Measurements from ENCODE around the gene KIRREL2. TPM values are rescaled to one million over a fixed set of nuclear protein-coding genes. Genes with fewer than 3 reads are reported as not detected.

KIRREL2 gene
- total RNA-seq, 4 donors from 2014 or later = not detected

GRCh38 chr19:35813043-35813890 lies 43.4 kb upstream of the KIRREL2 start:
- no peak overlapping the region for H3K27ac ChIP-seq
- H3K4me1 ChIP-seq = no peaks in the 10 kb centered on the region
- H3K4me3 ChIP-seq = no peak overlapping the region
- 90% methylated on average over 11 of the region's 11 CpGs for WGBS
- H3K36me3 ChIP-seq = no peaks in the 10 kb centered on the region
- peaks cover 31% of the 10 kb centered on the region for H3K27me3 ChIP-seq
- H3K9me3 ChIP-seq = no peaks in the 10 kb centered on the region
- TF ChIP-seq CTCF (IDR thresholded peaks at IDR 0.05) = no peak
- TF ChIP-seq EP300 (IDR thresholded peaks at IDR 0.05) = no peak
- no peak for TF ChIP-seq POLR2A (IDR thresholded peaks at IDR 0.05)
- TF ChIP-seq POLR2AphosphoS5 (IDR thresholded peaks at IDR 0.05) = no peak
- DNase-seq (ENCODE audit: low spot score in 2 of 2) = no peak

DNA sequence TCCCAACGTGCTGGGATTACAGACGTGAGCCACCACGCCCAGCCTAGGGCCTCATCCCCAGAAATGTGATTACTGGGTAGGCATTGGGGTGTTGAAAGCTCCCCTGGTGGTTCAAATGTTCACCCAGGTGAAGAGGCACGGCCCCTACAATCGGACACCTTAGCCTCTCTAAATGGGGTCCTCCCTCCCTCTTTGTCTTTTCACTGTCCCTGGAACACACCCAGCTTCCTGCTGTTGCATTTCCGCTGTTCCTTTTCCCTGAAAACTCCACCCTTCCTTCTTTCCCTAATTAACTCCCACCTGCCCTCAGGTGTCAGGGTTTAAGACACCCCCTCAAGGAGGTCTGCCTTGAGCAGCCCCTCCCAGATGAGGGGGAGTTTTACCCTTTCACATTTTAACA lies 40.4 kb upstream of the KIRREL2 start:
- TF ChIP-seq POLR2A (IDR thresholded peaks at IDR 0.05) = no peak
- TF ChIP-seq POLR2AphosphoS5 (IDR thresholded peaks at IDR 0.05) = no peak
- TF ChIP-seq CTCF (IDR thresholded peaks at IDR 0.05) = no peak
- no peak for TF ChIP-seq EP300 (IDR thresholded peaks at IDR 0.05)
- 15% methylated on average over 3 of the region's 6 CpGs for WGBS
- peaks cover 31% of the 10 kb centered on the region for H3K27me3 ChIP-seq
- H3K27ac ChIP-seq = no peak overlapping the region
- no peaks in the 10 kb centered on the region for H3K9me3 ChIP-seq
- no peaks in the 10 kb centered on the region for H3K36me3 ChIP-seq
- DNase-seq (ENCODE audit: low spot score in 2 of 2) = no peak
- H3K4me3 ChIP-seq = no peak overlapping the region
- no peaks in the 10 kb centered on the region for H3K4me1 ChIP-seq

- WGBS = 81% methylated on average over 9 of the region's 9 CpGs
- no peak for DNase-seq (ENCODE audit: low spot score in 2 of 2)
- Histone ChIP-seq H3K4me1 (no peaks in the 10 kb centered on the region), H3K27me3 (peaks cover 32% of the 10 kb centered on the region), H3K27ac (no peak overlapping the region), H3K4me3 (no peak overlapping the region), H3K36me3 (no peaks in the 10 kb centered on the region), H3K9me3 (no peaks in the 10 kb centered on the region)
- TF ChIP-seq CTCF (IDR thresholded peaks at IDR 0.05) (no peak), POLR2A (IDR thresholded peaks at IDR 0.05) (no peak), POLR2AphosphoS5 (IDR thresholded peaks at IDR 0.05) (no peak), EP300 (IDR thresholded peaks at IDR 0.05) (no peak)
Observed at GRCh38 chr19:35816846-35817245, 39.9 kb upstream of the KIRREL2 start.

- DNase-seq (ENCODE audit: low spot score in 2 of 2) = no peak
- H3K9me3 ChIP-seq = no peaks in the 10 kb centered on the region
- H3K36me3 ChIP-seq = no peaks in the 10 kb centered on the region
- no peak for TF ChIP-seq POLR2A (IDR thresholded peaks at IDR 0.05)
- TF ChIP-seq POLR2AphosphoS5 (IDR thresholded peaks at IDR 0.05) = no peak
- TF ChIP-seq EP300 (IDR thresholded peaks at IDR 0.05) = no peak
- no peak for TF ChIP-seq CTCF (IDR thresholded peaks at IDR 0.05)
- peaks cover 34% of the 10 kb centered on the region for H3K27me3 ChIP-seq
- H3K27ac ChIP-seq = no peak overlapping the region
- no peak overlapping the region for H3K4me3 ChIP-seq
- WGBS = 49% methylated on average over 3 of the region's 3 CpGs
- H3K4me1 ChIP-seq = no peaks in the 10 kb centered on the region
Observed at GRCh38 chr19:35818445-35818844, 38.3 kb upstream of the KIRREL2 start.

DNA sequence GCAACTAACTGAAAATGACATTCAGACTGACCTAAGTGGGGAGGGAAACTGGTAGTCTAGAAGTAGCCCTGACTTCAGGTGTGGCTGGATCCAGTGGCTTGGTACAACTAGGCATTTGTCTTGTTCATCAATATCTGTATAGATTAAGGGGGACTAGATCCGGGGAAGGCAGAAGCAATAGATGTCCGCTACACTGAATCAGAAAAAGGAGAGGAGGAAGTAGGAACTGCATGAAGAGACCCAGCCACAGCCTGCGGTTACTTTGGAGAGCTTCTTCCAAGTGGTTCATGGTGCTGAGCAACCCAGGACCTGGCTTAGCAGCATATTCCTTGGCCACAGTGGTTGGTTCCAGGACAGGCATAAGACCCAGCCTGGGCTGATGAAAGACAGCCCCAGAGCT lies 34.1 kb upstream of the KIRREL2 start:
- no peak for DNase-seq (ENCODE audit: low spot score in 2 of 2)
- TF ChIP-seq POLR2AphosphoS5 (IDR thresholded peaks at IDR 0.05) (no peak), POLR2A (IDR thresholded peaks at IDR 0.05) (no peak), EP300 (IDR thresholded peaks at IDR 0.05) (no peak)
- Histone ChIP-seq H3K27ac (no peak overlapping the region), H3K36me3 (no peaks in the 10 kb centered on the region), H3K9me3 (no peaks in the 10 kb centered on the region), H3K27me3 (peaks cover 46% of the 10 kb centered on the region), H3K4me3 (no peak overlapping the region), H3K4me1 (no peaks in the 10 kb centered on the region)
- 77% methylated on average over 3 of the region's 3 CpGs for WGBS

All from suprapubic skin (tissue), 4 donors.